Activated T-cell treated with anti-CD3 and anti-CD28 coated beads for 1 hour (primary cell): ENCODE results near the gene ID3.

ENCODE experiments used
- DNase-seq: peaks from one replicate; pipeline ENCODE4 v3.0.0-alpha.2; 2020; ENCODE audit warnings: low read depth

ID3 gene, protein sequence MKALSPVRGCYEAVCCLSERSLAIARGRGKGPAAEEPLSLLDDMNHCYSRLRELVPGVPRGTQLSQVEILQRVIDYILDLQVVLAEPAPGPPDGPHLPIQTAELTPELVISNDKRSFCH

DNA sequence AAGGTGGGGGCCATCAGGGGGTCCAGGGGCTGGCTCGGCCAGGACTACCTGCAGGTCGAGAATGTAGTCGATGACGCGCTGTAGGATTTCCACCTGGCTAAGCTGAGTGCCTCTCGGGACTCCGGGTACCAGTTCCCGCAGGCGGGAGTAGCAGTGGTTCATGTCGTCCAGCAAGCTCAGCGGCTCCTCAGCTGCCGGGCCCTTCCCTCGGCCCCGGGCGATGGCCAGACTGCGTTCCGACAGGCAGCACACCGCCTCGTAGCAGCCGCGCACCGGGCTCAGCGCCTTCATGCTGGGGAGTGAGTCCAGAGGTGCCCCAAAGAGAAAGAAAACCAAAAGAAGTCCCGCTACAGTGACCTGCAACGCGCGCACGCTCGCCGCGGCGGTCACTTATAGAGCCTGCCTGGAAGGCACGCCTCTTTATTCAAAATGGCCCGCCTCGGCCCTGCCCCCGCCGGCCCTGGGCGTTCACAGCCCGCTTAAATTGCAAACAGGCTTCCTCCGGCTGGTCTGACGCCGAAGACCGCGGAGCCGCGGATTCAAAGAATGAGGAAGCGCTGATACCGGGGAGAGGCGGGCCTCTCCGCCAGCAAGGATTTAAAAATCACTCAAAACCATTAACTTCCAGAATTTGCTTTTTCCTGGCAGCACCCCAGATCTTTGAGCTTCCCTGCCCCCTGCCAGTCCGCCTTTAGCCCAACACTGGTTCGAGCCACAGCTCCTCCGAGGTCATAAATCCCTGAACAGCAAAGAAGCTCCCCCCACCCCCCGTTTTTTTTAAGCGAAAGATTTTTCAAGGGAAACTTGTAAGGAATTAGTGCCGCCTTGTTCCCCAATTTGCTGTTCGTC, at the start of gene ID3:
TSS of gene ID3 (minus strand) at position 366 of the 849 bp plus-strand sequence. CDS start at position 291, 75 bp downstream.
- peak; percentile 88 for DNase-seq

DNA sequence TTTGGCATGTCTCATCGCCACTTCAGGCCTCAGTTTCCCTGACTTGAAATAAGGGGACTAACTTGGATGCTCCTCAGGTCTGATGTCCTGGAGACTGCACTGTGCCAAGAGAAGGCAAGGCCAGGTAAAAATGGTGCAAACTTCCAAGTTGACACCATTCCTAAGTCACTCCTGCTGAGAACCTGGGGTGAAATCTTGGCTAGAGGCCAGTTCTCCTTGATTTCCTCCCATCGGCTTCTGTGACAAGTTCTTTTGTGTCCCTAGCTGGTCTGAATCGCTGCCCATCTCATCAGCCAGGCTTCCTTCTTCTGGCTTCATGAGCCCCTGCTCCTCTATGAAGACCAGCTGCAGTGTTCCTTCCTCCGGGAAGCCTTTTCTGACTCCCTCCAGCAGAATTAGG, 48.6 kb upstream of the ID3 start:
- DNase-seq: no peak

DNA sequence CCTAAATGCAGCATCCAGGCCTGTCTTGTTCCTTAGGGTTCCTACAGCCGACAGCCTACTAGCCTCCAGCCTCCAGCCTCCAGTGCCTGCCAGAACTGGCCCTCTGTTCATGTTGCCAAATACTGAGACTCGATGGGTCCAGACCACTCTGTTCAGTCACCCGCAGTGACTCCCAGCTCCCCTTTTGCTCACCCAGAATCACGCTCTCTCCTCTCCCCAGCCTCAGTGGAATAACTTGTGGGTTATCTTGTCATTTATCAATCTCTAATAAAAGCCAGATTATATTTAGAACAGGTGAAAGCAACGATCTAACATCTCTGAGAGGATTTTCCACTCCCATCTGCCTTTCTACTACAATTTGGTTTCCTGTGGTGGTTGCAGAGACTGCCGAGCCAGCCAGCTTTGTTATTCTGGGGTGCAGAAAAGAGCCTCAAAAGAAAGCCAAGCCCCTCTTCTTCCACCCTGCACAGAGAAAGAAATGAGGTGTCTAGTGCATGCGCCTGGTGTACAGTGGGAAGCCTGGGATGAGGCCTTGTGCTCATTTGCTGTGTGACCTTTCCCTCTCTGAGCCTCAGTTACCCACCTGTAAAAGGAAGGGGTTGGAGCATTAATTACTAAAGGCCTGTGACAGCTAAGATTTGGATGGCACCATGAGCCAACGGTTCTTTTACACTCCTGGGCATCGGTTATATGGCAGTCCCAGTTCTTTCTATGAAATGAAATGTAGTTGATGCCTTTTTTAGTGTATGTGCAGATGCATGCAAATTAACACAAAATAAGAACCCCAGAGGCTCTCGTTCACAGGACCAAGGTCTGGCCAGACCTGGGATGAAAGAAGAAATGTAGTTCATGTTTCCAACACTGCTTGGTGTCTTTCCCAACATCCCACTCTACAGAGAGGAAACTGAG, 42.9 kb upstream of the ID3 start:
- DNase-seq: no peak

DNA sequence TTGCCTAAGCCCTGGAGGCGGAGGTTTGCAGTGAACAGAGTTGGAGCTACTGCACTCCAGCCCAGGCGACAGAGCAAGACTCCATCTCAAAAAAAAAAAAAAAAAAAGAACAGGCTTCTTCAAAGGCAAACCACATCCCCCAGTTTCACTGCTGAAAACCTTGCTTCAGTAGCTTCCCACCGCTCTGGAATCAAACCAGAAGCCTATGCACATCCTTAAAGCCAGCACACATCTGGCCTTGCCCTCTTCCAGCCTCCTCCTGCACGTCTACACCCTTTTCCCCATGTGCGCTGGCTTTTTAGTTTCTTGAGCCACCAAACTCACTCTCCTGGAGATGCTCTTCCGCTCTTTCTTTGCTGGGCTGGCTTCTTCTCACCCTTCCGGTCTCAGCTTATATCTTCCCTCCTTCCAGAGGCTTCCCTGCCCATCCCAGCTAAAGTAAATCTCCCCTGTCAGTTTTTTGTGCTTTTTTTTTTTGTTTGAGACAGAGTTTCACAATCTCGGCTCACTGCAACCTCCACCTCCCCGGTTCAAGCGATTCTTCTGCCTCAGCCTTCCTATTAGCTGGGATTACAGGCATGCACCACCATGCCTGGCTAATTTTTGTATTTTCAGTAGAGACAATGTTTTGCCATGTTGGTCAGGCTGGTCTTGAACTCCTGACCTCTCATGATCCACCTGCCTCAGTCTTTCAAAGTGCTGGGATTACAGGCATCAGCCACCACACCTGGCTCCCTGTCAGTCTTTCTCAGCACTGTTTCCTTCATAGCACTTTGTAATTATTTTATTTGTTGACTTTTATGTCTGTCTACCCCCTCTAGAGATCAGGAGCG, 42.0 kb upstream of the ID3 start:
- DNase-seq: no peak

DNA sequence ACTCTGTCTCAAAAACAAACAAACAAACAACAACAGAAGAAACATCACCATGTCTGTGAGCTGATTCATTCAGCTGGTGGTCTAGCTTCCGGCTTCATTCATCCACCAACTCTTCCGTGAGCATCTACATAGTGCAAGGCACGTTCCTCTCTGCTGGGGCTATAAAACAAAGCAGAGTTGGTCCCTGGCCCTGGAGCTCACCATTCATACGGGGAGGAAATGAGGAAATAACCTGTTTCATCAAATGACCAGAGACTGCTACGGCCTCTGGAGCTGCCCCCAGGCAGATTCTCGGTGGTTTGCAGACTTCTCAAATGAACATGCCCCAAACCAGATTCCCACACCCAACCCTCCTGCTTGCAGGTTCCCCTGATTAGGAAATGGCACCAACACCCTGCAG, 41.0 kb upstream of the ID3 start:
- no peak for DNase-seq

DNA sequence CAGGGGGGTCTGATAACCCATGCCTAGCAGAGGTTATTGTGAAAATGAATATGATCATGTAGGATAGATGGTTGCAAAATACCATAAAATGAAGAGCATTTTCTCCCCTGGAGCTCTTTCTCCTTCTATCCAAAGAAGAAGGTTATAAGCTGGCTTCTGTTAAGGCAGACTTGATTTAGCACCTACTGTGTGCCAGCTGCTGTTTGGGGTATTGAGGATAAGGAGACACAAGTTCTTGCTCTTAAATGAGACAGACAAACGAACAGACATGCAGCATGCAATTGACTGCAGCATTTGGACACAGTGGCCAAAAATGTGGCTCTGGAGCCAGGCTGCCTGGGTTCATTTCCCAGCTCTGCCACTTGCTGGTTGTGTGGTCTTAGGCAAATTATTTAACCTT, 39.8 kb upstream of the ID3 start:
- DNase-seq: no peak

DNA sequence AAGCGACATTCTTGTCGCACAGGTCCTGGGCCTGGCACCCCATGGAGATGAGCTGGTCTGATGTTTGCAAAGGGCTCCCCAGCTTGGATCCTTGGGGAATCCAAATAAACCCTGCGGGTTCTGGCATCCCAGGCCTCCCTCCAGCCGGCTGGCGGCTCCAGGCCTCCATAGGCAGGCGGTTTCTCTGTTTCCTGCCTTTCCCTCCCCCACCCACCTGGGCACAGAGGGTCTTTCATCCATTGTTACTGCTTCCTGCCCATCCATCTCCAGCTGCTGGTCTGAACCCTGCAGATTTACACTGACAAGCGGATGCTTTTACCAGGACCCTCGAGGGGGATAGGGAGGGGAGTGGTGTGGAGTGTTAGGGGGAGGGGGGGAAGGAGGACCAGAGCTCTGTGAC, 39.1 kb upstream of the ID3 start:
- no peak for DNase-seq

DNA sequence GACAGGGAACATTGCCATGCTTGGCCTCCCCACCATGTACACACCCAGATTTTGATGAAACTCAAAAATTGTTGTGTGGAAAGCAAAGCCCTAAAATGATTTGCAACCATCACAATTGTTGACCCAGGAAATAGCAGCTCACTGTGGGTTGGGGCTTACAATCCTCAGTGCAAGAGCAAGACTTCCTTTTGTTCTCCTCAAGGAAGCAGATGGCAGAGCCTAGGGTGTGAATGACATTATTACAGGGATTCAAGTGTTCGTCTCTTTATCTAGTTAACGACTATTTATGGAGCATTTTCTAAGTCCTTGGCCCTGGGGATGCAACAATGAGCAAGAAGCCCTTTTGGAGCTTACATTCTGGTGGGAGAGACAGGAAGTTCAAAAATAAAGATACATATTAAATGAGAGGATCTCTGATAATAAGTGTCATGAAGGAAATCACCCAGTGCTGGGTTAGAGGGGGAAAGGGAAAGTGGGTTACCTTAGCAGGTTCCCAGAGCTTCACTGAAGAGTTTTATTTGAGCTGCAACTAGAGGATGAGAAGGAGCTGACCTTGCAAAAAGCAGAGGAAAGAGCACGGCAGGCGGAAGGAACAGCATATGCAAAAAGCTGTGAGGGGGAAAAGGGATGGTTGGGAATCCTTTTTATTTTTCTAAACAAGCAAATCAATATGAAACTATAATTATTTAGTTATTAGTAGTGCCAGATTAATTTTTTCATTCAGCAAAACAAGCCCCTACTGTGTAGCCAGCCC, 38.5 kb upstream of the ID3 start:
- DNase-seq: no peak

DNA sequence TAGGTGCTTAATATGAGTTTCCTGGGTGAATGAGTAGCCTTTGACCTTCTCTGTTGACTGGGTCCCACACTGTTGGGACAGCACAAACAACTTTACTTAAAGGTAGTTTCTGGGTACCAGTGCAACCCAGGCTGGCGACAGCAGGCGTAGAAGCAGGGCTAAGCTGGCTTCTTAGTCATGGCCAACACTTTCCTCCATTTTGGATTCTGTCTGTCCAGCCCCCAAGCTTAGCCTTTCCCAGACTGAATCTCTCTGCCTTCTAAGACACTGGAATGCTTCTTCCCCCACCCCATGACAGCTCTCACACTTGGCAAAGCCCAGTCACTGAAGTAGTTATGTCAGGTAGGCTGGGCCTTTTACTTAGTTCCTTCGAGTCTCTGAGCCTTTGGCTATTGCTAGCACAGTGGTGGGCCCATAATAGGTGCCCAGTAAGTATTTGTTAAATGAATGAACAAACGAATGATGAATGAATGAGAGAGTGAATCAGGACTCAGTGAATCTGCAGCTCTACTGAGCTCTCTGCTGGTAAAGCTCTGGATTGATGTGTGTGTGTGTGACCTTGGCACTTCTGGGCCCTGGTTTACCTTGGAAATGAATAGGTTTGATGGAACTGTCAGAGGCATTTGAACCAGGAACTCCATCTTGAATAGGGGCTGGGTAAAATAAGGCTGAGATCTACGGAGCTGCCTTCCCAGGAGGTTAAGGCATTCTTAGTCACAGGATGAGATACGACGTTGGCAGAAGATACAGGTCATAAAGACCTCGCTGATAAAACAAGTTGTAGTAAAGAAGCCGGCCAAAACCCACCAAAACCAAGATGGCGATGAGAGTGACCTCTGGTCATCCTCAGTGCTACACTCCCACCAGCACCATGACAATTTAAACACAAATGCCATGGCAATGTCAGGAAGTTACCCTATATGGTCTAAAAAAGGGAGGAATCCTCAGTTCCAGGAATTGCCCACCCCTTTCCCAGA, 37.4 kb upstream of the ID3 start:
- DNase-seq: no peak

DNA sequence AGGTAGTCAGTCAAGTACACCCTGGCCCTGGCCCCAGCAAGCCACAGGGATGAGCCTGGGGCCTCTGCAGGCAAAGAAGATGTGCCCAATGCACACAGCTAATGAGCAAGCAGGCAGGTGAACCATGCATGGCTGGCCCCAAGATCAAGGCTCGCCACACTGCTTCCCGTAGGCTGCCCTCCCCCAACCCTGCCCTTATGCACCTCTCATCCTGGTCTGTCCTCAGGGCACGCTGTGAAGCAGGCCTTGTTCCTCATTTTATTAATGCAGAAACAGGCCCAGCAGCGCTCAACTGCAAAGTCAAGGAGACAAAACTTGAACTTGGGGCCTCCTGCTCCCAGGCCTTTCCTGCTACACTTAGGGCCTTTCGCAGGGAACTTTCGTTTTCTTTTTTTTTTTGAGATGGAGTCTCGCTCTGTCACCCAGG, 35.6 kb upstream of the ID3 start:
- no peak for DNase-seq

DNA sequence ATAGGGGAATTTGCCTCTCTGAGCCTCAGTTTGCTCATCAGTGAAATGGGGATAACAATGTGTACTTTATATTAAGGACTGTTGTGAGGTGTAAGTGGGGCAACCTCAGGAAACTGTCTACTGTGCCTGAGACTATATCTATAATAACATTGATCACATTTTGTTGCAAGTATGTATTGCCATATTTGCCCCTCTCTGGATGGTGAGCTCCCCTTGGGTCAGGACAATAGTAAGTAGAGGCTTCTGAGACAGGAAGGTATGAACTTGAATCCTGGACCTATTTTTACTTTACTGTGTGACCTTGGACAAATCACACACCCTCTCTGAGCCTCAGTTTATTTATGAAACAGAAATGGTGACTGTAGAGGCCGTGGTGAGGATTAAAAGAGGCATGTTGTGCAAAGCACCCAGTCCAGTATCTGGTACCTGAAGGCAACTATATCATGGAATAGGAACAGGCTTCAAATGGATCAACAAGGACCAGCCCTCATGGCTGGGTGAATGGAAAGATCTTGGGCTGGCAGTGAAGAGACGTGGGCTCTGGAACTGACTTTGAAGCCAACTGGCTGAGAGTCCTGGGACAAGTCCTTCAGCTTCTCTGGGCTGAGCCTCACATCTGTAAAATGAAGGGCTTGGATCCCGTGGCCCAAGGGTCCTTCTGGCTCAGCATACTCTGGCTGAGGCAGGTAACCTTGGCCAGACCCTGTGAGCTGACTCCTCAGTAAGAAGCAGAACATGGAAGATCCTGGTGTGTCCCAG, 35.0 kb upstream of the ID3 start:
- DNase-seq: no peak

DNA sequence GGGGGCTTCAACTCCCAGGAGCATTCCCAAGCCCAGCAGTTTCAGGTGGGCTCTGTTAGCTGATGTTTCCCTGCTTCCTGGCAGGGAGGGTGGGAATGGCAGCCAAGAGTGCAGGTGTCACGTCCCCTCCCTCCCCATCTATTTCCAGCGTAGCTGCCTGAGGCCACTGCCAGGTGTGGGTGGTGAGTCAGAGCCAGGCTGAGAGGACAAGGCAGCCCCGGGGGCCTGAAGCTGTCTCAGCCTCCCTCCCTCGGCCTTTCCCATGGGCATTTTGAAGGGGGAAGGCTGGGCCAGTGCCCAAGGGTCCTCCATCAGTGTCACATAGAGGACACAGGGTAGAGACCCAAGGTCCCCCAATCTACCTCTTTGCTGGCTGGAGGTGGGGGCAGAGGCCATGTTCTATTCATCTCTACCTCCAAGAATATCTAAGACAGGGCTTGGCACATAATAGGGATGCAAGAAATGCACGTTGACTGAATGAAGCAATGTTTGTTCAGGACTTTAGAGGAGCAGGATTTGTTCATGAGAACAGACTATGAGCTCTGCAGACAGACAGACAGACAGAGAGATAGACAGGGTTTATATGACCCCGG, 34.4 kb upstream of the ID3 start:
- DNase-seq: no peak

DNA sequence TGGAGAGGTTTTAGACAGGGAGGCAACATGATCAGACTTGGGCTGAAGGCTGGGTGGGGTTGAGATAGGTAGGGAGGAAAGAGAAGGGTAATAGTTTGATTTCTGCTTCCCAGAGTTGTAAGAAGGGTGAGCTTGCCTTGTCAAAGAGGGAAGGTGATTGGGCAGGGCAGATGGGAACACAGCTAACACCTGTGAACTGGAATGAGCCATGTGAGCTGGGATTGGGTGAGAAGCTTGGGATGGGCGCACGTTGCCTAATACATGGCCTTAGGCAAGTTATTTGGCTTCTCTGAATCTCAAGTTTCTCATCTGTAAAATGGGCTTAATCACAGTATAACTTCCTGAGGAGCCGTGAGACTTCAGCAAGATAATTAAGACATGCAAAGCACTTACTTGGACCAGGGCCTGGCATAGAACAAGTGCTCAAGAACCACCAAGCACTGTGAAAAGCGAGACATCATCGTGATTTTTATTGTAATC, 33.8 kb upstream of the ID3 start:
- DNase-seq: no peak

DNA sequence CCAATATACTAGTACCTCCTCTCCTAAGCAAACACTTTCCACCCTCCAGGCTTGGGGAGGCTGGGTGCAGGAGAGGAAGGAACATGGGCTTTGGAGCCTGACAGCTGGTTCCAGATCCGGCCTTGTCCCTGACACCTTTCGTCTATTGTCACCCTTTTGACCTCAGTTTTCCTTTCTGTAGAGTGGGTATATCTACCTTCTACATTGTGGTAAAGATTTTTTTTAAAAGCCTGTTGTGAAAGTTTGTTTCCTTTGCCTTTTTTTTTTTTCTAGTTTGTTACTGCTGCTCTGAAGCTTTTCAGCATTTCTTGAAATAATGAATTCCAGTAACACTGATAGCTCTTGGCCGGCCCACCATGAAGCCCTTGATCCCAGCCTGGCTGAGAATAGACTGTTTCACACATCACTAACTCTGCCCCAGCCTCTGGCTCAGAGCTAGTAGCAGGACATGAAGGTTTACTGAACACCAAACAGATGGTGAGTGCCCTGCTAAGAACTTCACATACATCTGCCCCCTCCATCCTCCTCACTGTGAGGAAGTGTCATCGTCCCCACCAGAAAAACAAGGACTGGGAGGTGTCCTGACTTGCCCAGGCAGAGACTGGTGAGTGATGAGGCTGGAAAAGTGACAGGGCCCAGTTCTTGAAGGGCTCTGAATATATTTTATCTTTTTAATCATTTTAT, 33.0 kb upstream of the ID3 start:
- no peak for DNase-seq

DNA sequence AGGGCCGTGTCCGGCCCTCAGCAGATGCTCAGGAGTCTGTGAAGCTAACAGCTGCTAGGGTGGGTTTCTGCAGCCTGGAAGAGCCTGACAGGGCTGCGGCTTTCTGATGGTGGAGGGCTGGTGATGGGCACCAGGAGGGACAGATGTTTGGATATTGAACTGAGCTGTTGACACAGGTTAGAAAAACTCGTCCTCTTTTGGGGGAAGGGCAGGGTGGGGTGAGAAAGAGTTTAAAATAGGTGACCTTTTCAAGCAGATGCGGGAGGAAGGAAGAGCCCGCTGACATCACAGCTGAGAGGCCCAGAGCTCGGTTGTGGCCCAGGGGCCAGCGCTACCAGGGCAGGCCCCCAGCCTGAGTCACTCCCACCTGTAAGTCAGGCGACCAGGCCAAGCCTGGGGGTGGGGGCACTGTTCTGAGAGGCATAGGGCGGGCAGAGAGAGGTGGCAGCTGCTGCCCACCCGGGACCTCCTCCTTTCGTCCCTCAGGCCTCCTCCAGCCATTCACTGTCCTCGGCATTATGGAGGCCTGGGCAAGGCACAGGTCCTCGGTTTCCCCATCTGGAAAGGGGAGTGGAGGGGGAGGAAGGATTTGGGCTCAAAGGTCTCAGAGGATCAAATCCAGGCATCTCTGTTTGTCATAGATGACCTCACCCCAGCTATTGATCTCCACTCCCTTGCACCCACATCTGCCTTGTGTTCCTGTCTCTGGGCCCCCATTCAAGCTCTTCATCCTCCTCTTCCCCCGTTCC, 32.3 kb upstream of the ID3 start:
- DNase-seq: no peak

DNA sequence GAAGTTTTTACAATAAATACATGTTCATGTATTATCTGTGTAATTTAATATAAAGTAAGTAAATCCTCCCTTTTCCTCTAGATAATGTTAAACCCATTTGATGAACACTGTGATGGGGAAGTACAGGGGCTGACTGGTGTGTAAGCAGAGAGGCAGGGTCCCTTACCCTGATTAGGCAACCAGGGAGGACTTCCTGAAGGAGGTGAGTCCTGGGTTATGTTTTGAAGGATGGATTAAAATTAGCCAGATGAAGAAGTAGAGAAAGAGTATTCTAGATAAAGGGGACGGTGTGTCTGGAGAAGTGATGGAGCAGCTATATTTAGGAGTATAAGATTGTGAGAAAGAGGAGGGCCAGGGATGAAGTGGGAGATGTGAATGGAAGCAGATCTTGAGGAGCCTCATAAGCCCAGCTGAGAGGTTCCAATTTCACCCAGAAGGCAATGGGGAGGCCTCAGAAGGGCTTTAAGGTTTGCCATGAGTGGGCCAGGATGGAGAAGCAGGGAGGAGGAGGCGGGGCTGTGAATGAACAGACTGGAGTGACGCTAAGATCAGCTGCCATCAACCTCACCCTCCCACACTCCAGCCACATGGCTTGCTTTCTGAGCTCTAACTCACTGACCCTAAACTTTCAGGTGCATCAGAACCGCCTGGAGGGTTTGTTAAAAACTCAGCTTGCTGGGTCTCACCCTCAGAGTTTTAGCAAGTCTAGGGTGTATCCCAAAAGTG, 30.9 kb upstream of the ID3 start:
- DNase-seq: no peak

DNA sequence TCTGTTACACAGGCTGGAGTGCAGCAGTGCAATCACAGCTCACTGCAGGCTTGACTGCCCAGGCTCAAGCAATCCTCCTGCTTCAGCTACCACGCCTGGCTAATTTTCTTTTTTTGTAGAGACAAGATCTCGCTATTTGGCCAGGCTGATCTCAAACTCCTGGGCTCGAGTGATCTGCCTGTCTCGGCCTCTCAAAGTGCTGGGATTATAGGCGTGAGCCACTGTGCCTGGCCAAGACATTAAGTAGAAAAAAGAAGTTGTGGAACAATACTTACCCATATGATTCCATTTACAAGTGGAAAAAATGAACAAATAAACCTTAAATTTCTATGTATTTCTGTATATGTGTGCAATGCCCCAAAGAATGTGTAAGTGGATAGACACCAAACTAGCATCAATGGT, 30.3 kb upstream of the ID3 start:
- DNase-seq: no peak
